H7 (cell line): Measurements from ENCODE around the gene MALL. TPM values are rescaled to one million over a fixed set of nuclear protein-coding genes. Genes with fewer than 3 reads are reported as not detected.
"Not testable (repeated sequence)": the region's sequence is repeated elsewhere in the genome, so short reads cannot be mapped to it uniquely, and the experiment has no call there.

Source experiments
- DNase-seq: peaks from one replicate; pipeline ENCODE4 v3.0.0; 2012
- H3K27me3 ChIP-seq: 2 replicates; pipeline ENCODE4 v1.6.0; 2011; ENCODE audit warnings: mild to moderate bottlenecking, low read length; ENCODE audit not compliant: control insufficient read depth, insufficient read depth
- H3K36me3 ChIP-seq: replicated peaks from 2 replicates; pipeline ENCODE4 v1.5.1; 2011; ENCODE audit warnings: low read length; ENCODE audit not compliant: control insufficient read depth, insufficient read depth
- H3K4me3 ChIP-seq: 2 replicates; pipeline ENCODE4 v1.5.1; 2011; ENCODE audit warnings: low read depth, mild to moderate bottlenecking, control low read depth, low read length, moderate library complexity; ENCODE audit not compliant: insufficient read depth
- total RNA-seq: library from RNA; depleted of rRNA; stranded (reverse); fragments of >200 nt; shearing (Covaris generic); gene quantifications from 2 replicates; pipeline ENCODE4 v1.2.3, GENCODE V29; 2014; rRNA removed

The MALL gene
- 5.1 and 9.2 TPM in 2 replicates for total RNA-seq

DNA sequence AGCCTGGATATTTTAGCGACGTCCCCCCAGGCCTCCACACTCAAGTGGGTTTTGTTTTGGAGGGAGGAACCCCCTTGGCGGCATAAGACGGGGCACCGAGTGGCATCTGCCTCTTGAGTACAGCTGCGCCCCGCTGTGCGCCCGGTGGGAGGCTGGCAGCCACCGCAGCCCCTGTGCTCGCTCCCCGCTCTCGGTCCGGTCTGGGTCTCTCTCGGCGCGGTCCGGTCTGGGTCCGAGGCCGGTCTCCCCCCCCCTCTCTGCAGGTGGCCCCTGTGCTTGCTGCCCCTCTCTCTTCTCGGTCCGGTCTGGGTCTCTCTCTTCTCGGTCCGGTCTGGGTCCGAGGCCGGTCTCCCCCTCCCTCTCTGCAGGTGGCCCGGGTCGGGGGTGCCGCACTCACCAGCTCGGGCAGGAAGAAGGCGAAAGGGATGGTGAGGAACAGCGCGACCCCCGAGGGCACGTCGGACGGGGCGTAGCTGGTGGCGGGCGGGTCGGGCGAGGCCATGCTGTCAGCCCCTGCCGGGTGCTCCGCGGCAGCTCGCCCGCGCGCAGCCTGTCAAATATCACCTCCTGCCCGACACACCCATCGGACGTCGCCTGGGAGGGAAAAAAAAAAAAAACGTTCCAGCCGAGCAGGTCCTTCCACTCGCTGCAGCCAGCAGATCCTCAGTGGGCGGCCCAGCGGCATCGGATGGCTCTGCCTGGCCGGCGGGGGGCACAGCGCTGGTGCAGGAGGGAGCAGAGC, at the start of gene MALL:
TSS of gene MALL (minus strand) at position 532 of the 742 bp plus-strand sequence. CDS start at position 502, 30 bp downstream.
- peaks cover 29% of the 10 kb centered on the region for H3K27me3 ChIP-seq
- DNase-seq, result peak; percentile 82
- peak within 1 kb of the TSS; percentile 44 for H3K4me3 ChIP-seq

DNA sequence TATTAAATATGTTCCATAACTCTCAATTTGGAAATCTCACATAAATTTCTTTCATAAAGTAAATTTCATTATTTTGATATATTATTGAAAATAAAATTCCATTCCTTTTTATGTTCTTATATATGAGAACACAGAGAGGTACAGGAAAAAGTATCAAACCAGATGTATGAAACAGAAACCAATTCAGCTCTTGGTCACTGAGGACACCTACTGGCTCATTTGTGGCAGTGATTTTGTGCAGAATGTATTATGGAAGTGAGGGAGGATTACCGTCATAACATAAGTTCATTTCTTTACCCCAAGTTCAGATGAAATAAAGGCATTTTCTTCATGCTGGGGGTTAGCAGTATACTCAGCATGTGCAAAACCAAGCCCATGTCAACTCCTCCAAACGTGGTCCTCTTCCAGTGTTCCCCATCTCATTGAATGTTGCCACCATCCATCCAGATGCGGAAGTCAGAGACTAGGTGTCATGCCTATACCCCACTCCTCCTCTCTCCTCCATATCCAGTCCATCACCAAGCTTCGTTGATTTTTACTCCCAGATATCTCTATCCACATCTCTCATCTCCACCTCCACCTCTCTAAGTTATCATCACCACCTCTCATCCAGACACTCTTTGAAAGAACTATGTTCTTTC, 41.7 kb upstream of the MALL start:
- DNase-seq, result peak; percentile 16
- Histone ChIP-seq H3K27me3 (no peaks in the 10 kb centered on the region), H3K36me3 (no peaks in the 10 kb centered on the region), H3K4me3 (no peak overlapping the region)

More for the DNA sequence above, at the start of gene MALL:
- H3K36me3 ChIP-seq, result no peaks in the 10 kb centered on the region

DNA sequence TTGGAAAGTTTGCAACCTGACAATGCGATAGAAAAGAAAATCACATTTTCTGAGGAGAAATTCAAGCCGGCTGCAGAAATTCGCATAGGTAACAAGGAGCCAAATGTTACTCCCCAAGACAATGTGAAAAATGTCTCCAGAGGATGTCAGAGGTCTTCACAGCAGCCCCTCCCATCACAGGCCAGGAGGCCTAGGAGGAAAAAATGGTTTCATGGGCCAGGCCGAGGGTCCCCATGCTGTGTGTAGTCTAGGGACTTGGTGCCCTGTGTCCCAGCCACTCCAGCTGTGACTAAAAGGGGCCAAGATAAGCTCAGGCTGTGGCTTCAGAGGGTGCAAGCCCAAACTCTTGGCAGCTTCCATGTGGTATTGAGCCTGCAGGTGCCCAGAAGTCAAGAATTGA, 39.2 kb upstream of the MALL start:
- H3K27me3 ChIP-seq, H3K4me3 ChIP-seq, DNase-seq, H3K36me3 ChIP-seq: not testable (repeated sequence)

DNA sequence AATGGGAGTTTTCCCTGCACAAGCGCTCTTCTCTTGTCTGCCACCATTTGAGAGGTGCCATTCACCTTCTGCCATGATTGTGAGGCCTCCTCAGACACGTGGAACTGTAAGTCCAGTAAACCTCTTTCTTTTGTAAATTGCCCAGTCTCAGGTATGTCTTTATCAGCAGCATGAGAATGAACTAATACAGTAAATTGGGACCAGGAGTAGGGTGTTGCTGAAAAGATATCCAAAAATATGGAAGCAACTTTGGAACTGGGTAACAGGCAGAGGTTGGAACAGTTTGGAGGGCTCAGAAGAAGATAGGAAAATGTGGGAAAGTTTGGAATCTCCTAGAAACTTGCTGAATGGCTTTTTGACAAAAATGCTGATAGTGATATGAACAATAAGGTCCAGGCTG, 38.6 kb upstream of the MALL start:
- not testable (repeated sequence) for H3K4me3 ChIP-seq, H3K36me3 ChIP-seq, DNase-seq, H3K27me3 ChIP-seq

DNA sequence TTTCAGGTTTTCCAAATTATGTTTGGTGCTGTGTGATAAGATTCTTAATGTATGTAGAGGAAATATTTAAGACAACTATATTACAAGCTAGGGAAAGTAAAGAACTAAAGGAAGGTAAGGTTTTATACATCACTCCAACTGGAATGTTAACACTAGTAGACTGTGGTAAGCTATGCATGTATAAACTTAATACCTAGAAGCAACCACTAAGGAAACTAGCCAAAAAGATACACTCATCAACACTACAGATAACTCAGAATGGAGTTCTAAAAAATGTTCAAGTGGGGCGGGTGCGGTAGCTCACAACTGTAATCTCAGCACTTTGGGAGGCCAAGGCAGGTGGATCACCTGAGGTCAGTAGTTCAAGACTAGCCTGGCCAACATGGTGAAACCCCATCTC, 37.8 kb upstream of the MALL start:
- H3K27me3 ChIP-seq, result no peaks in the 10 kb centered on the region
- no peaks in the 10 kb centered on the region for H3K36me3 ChIP-seq
- no peak for DNase-seq
- no peak overlapping the region for H3K4me3 ChIP-seq

DNA sequence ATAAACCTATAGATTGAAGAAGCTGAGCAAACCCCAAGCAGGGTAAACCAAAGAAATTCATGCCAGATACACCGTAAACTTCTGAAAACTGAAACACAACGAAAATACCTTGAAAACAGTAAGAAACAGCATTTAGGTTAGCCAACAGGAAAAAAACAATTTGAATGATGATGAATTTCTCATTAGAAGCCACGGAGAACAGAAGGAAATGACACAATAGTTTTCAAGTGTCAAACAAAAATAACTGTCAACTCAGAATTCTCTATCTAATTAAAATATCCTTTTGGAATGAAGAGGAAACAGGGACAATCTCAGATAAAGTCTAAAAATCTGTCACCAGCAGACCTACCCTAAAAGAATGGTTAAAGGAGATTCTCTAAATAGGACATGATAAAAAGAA, 37.3 kb upstream of the MALL start:
- Histone ChIP-seq H3K27me3 (no peaks in the 10 kb centered on the region), H3K4me3 (no peak overlapping the region), H3K36me3 (no peaks in the 10 kb centered on the region)
- no peak for DNase-seq

DNA sequence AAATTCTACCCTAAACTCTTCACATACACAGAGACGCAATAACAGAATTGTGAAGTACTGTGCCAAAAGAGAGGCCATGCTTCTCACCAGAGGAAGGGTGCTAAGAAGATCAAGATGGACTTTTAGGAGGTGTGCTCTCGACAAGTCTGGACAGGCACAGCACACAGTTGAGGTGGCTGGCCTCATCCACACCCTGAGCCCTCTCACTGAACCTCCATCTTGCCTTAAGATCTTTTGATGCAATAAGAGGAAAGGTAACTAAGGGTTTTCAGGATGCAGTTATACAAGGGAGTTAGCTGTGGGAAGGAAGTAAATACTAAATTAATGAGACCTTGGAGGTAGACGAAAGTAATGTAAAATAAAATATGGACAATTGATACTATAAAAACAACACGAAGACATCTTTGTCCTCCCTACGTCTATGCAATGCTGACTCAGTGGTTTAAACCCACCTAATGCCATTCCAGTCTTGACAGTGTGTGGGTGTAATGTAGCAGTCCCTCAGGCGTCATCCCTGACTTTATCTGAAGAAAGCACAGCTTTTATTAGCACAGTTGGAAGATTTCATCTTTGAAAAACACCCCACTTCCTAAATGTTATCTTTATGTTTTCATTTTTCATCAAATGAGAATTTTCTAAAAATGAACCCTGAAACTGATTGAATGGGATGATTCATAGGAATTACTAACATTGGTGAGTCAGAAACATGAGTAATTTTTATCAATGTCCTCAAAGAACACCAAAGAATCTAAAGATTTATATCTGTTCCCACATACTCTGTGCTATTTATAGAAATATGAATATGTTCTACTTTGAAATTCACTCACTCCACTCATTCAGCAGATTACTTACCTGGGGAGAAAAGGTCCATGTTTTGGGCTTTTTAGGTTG, 34.0 kb upstream of the MALL start:
- no peak for DNase-seq
- Histone ChIP-seq H3K27me3 (no peaks in the 10 kb centered on the region), H3K36me3 (no peaks in the 10 kb centered on the region), H3K4me3 (no peak overlapping the region)

DNA sequence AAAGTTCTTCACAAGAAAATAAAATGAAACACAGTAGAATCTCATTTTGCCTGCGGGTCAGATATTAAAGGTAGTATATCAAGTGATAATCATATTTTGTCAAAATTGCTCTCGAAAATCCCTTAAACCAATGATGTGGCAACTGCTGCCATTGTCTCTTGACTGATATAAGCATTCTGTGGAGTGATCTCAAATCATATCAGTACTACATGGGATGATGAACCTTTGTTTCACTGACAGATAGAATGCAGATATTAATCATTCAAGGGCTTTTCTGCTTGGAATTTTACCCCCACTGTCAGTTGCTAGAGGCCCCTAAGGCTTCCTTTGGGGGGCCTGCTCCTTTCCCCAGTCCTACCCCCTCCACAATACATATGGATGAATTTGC, 31.3 kb upstream of the MALL start:
- no peak for DNase-seq
- H3K4me3 ChIP-seq, result no peak overlapping the region
- H3K36me3 ChIP-seq, result no peaks in the 10 kb centered on the region
- no peaks in the 10 kb centered on the region for H3K27me3 ChIP-seq

DNA sequence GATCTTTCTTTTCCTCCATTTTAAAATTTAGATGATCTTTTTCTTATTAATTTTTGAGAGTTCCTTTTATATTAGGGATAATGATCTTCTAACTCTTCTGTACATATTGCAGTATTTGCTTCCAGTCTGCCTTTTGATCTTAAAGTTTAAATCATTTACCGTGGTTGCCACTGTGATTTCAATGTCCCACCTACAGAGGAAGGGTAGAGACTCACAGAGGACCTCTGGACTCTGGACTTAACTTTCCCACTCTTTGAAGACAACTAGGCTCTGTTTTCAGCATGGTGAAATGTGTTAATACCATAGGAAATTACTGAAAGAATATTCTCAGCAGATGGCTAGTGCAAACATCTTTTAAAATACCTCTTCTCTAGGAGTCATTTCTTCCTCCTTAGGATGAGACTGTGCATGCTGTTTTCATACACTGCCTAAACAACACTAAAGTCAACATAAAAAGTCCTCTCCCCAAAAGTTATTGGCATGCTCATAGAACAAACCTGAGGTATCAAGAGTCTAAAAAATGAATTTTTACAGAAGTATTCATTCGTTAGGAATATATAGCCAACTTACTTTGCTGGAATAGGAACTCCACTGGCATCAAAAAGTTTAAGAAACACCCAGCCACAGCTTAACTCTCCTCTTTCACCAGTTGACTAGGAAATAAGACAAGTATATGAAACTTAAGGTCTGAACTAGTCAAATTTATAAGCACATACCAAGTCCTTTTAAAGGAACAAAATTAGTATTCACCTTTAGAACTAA, 30.7 kb upstream of the MALL start:
- DNase-seq, result no peak
- Histone ChIP-seq H3K36me3 (no peaks in the 10 kb centered on the region), H3K27me3 (no peaks in the 10 kb centered on the region), H3K4me3 (no peak overlapping the region)

DNA sequence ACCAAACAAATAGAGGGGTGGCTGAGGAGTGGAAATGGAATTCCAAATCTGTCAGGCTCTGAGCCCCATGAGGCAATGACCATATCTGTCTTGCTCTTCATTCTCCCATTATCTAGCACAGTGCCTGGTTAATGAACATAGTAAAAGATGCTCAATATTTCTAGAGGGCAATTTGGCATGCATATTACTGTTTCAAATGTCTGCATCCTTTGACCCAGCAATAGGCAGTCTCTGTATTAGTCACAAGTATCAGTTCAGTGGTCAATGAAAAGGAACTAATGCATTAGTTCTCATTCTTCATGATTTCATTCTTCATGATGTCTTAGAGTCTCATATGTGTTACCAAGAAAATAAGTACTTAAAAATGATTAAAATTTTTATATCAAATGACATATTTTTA, 28.4 kb upstream of the MALL start:
- no peaks in the 10 kb centered on the region for H3K27me3 ChIP-seq
- no peak for DNase-seq
- H3K4me3 ChIP-seq, result no peak overlapping the region
- H3K36me3 ChIP-seq, result no peaks in the 10 kb centered on the region

DNA sequence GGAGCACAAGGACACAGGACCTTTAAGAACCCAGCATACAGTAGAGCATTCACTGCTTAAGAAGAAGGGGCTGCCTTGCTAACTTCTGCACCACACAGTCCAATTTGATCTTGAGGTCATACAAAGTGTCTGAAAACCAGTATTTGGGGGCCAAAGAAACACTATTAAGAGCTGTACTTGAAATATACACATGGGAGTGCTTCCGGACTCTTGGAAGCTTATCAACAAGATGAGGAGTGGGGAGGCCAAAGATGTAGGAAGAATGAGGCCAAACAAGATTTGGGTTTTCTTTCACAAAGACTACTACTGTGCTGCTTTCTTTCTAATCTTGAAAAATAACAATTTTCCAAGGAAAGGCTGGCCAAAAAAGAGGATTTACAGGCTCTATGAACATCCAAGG, 24.8 kb upstream of the MALL start:
- no peaks in the 10 kb centered on the region for H3K27me3 ChIP-seq
- H3K36me3 ChIP-seq, result no peaks in the 10 kb centered on the region
- no peak for DNase-seq
- H3K4me3 ChIP-seq, result no peak overlapping the region

DNA sequence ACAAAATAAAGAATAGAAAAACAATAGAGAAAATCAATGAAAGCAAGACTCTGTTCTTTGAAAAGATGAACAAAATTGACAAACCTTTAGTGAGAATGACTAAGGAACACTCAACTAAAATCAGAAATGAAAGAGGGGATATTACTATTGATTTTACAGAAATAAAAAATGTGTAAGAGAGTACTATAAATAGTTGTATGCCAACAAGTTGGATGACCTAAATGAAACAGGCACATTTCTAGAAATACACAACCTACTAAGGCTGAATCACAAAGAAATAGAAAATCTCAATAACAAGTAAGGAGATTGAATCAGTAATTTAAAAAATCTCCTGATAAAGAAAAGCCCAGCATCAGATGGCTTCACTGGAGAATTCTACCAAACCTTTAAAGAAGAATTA, 18.4 kb upstream of the MALL start:
- H3K4me3 ChIP-seq, result no peak overlapping the region
- DNase-seq, result no peak
- no peaks in the 10 kb centered on the region for H3K36me3 ChIP-seq
- H3K27me3 ChIP-seq, result no peaks in the 10 kb centered on the region

DNA sequence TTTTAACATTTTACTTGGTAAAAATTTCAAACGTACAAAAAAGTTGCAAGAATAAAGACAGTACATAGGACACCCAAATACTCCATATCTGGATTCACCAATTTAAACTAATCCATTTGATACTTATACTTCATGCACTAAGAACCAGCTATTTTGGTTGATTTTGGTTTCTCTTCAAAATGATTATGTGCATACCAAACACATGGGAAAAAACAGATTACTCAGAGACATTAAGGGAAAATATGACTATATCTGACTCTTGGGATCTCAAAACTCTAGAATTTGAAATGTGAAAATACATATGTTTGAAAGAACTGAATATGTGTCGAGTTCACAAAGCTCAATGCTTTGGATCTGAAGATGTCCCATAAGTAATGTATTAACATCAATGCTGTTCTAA, 15.5 kb upstream of the MALL start:
- Histone ChIP-seq H3K36me3 (no peaks in the 10 kb centered on the region), H3K4me3 (no peak overlapping the region), H3K27me3 (no peaks in the 10 kb centered on the region)
- no peak for DNase-seq

DNA sequence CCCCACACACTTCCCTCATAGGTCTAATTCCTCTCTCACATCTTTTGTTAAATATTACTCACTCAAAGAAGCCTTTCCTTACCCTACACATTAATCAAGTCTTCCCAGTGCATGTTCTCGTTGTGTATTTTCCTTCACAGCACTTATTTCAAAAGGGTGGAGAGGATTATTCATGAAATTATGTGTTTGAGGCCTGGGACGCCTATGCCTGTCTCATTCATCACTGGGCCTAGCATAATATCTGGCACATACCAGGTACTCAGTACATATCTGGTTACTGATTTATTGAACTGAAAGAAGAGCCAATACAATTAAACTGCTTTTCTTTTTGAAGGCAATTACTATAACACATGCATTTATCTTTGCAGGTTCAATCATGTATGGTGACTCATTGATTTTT, 15.1 kb upstream of the MALL start:
- H3K27me3 ChIP-seq, result no peaks in the 10 kb centered on the region
- DNase-seq, result no peak
- H3K4me3 ChIP-seq, result no peak overlapping the region
- no peaks in the 10 kb centered on the region for H3K36me3 ChIP-seq
